PFSK-1 (cell line): ENCODE results near the gene PPP2R5C.

Experiments used
- POLR2AphosphoS5 ChIP-seq: IDR thresholded peaks from 2 replicates; pipeline ENCODE4 v1.6.1; 2012; ENCODE audit warnings: low read depth, mild to moderate bottlenecking, control low read depth, low read length, moderate library complexity
- REST ChIP-seq, 2 experiments: IDR thresholded peaks; 2 replicates each; pipeline versions ENCODE4 v1.6.1 to v1.8.0; 2011 to 2012; ENCODE audit warnings: low read depth in 2 of 2, low read length in 2 of 2, control low read depth in 1 of 2, inconsistent platforms in 1 of 2, mild to moderate bottlenecking in 1 of 2, moderate library complexity in 1 of 2; ENCODE audit not compliant: insufficient read depth in 1 of 2
- SIN3A ChIP-seq: IDR thresholded peaks from 2 replicates; pipeline ENCODE4 v1.6.1; 2012; ENCODE audit warnings: mild to moderate bottlenecking, low read length, moderate library complexity, borderline replicate concordance; ENCODE audit not compliant: insufficient read depth
- TAF1 ChIP-seq: IDR thresholded peaks from 2 replicates; pipeline ENCODE4 v1.6.1; 2012; ENCODE audit warnings: low read length, control low read depth, borderline replicate concordance; ENCODE audit not compliant: insufficient read depth

- TF ChIP-seq REST (IDR thresholded peaks at IDR 0.05; ENCODE audit: insufficient read depth in 1 of 2, low read depth in 2 of 2, low read length in 2 of 2) (no peak), POLR2AphosphoS5 (no peak), TAF1 (no peak), SIN3A (no peak)
Observed at GRCh38 chr14:101862711-101863110, 101.2 kb downstream of the PPP2R5C start.
